SK-N-SH treated with all-trans-retinoic acid at 6 μM for 48 hours (cell line): ENCODE data around the gene EMD.

ENCODE experiments used
- CSDC2 ChIP-seq: fragments of 250-450 bp; sonication (Bioruptor Pico); IDR thresholded peaks from 2 replicates; pipeline ENCODE4 v1.5.0; 2020; ENCODE audit warnings: mild to moderate bottlenecking, moderate library complexity
- TF ChIP-seq, protein P1 (sequence below): fragments of 250-450 bp; sonication (Bioruptor Pico); IDR thresholded peaks from 2 replicates; pipeline ENCODE4 v1.8.0; 2020; ENCODE audit warnings: mild to moderate bottlenecking, moderate library complexity, borderline replicate concordance

DNA sequence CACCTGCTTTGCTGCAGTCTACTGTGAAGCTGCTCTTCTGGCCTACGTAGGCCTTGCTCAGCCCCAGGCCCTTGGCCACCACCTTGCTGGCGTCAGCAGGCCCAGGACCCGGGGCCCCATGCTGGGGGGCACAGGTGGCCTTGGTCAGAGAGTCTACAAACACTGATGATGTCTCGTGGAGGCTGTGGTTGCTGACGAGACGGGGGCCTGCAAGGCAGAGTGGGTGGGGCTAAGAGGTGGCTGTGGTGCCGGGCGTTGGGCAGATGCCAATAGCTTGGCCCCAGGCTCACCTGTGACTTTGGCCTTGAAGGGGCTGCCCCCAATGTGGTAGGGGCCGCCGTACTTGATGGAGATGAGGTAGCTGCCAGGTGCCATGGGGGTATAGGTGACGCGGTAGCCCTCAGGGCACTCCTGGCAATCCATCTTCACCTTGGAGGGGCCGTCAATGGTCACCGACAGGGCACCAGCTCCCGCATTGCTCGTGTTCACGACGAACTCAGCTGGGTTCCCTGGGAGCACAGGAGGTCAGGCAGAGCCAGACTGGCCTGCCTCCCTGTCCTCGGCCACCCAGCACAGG is 29.6 kb upstream of the EMD start:
- no peak for TF ChIP-seq CSDC2 (CRISPR knock-in tag)
- TF ChIP-seq, protein P1, sequence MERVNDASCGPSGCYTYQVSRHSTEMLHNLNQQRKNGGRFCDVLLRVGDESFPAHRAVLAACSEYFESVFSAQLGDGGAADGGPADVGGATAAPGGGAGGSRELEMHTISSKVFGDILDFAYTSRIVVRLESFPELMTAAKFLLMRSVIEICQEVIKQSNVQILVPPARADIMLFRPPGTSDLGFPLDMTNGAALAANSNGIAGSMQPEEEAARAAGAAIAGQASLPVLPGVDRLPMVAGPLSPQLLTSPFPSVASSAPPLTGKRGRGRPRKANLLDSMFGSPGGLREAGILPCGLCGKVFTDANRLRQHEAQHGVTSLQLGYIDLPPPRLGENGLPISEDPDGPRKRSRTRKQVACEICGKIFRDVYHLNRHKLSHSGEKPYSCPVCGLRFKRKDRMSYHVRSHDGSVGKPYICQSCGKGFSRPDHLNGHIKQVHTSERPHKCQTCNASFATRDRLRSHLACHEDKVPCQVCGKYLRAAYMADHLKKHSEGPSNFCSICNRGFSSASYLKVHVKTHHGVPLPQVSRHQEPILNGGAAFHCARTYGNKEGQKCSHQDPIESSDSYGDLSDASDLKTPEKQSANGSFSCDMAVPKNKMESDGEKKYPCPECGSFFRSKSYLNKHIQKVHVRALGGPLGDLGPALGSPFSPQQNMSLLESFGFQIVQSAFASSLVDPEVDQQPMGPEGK (CRISPR knock-in tag) = no peak
